Umbilical cord (tissue), 2 donors: Measurements from ENCODE around the gene ITIH6. TPM values are rescaled to one million over a fixed set of nuclear protein-coding genes. Genes with fewer than 3 reads are reported as not detected.
"Not testable (repeated sequence)": the region's sequence is repeated elsewhere in the genome, so short reads cannot be mapped to it uniquely, and the experiment has no call there.

ENCODE experiments used
- DNase-seq: peaks from one replicate; pipeline ENCODE4 v3.0.0-alpha.2; 2015; ENCODE audit warnings: low spot score
- total RNA-seq: library from RNA; depleted of rRNA; stranded (reverse); fragments of >200 nt; gene quantifications from one replicate; pipeline ENCODE4 v1.2.3, GENCODE V29; 2014; ENCODE audit warnings: low replicate concordance; ENCODE audit not compliant: insufficient read depth

The ITIH6 gene
- total RNA-seq, 1 donor from 2014 or later: 0.48 TPM

DNA sequence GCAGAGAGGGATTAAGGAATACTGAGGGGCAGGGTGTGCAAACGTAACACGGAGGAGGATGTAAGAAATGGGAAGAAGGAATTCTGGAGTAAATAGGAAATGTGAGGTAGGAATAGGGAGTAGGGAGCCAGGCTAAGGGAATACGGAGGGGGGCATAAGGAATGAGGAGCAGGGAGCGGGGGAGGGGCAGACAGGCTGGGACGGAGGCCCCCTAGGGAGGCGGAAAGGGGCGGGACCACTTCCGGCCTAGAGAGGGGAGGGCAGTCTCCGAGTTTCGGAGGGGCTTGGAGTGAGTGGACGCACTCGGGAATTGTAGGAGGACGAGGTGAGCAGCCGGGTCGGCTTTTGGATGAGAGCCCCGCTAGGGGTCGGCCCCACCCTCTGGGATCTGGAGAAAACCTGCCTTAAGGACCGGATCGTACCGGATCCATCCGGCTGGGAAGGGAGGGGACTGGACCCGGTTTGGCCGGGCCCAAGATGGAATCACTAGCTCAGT is 10.1 kb upstream of the ITIH6 start:
- DNase-seq: peak; percentile 84

DNA sequence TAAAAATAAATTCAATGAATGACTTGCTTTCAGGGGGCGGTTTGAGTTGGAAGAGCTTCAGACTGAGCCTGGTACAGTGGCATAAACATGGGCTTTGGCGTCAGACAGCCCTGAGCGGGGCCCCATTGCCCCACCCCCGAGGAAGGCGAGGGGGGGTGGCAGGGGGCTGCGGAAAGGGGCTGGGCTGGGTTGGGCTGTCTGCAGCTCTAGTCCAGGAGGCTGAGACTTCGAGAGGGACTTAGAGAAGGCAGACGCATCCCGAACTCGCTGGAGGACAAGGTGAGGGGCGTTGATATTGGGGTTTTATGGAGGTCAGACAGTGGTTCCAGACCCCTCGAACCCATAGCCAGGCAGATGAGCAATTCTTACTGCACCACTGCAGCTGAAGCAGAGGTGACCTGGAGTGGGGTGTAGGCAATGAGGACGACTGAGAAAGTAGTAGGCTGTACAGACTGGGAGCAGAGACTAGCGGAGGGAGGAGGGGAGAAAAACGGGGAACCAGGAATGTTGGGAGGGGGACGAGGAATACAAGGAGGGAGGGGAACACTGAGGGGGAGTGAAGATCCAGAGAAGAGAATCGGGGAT is 9.6 kb upstream of the ITIH6 start, which contains the start of gene MAGED2:
Gene MAGED2, plus strand, starts transcription at position 222 of the 585 bp plus-strand sequence. CDS start 1,587 bp downstream, outside the sequence.
- peak; percentile 78 for DNase-seq

- no peak for DNase-seq
Measured at GRCh38 chrX:54799046-54799445, 991 bp upstream of the ITIH6 start.

DNA sequence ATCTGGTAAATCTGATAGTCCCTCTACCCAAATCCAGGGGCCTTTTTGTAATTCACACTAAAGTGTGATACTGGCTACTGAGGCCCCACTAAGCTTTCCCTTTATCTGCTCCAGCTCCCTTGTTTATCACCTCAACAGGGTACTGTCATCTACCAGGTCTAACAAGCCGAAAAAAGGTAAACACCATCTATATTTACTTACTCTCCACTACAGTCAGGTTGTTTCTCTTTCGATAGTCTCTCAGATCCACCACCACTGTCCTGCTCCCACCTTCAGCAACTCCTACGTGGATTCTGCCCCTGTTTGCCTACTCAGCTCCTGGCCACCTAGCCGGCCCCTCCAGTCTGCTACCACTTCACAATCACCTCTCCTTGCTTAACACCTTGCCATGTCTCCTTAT is 3.3 kb downstream of the ITIH6 start:
- DNase-seq: no peak

GRCh38 chrX:54794028-54794427 is 4.0 kb downstream of the ITIH6 start:
- peak; percentile 34 for DNase-seq

- DNase-seq: not testable (repeated sequence)
Measured at GRCh38 chrX:54789405-54789804, 8.7 kb downstream of the ITIH6 start.

GRCh38 chrX:54788446-54788845 is 9.6 kb downstream of the ITIH6 start:
- no peak for DNase-seq

GRCh38 chrX:54786967-54787366 is 11.1 kb downstream of the ITIH6 start:
- DNase-seq: no peak

GRCh38 chrX:54785901-54786300 is 12.2 kb downstream of the ITIH6 start:
- no peak for DNase-seq

- DNase-seq: no peak
Measured at GRCh38 chrX:54776987-54777672, 20.9 kb downstream of the ITIH6 start.

- no peak for DNase-seq
Measured at GRCh38 chrX:54776061-54776460, 22.0 kb downstream of the ITIH6 start.

GRCh38 chrX:54774391-54775094 is 23.5 kb downstream of the ITIH6 start:
- DNase-seq: peak; percentile 89

GRCh38 chrX:54758114-54759055 is 39.7 kb downstream of the ITIH6 start:
- no peak for DNase-seq

DNA sequence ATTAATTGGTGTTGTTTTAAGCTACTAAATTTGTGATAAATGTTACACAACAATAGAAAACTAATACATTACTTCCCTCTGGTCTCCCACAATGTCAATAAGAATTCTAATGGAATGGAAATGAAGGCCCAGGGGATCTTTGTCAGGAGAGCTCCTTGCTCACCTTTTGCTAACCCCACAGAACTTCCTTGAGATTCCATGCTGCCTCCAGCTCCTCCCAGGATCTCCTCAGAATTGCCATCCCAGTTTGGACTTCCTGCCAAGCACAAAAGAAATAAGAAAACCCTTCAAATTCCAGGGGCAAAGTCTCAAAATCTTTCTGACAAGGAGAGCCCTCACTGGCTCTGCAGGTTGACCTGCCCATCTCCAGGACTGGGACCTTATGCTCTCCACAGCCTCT is 43.2 kb downstream of the ITIH6 start:
- no peak for DNase-seq

- DNase-seq: no peak
Measured at GRCh38 chrX:54748626-54749025, 49.4 kb downstream of the ITIH6 start.

DNA sequence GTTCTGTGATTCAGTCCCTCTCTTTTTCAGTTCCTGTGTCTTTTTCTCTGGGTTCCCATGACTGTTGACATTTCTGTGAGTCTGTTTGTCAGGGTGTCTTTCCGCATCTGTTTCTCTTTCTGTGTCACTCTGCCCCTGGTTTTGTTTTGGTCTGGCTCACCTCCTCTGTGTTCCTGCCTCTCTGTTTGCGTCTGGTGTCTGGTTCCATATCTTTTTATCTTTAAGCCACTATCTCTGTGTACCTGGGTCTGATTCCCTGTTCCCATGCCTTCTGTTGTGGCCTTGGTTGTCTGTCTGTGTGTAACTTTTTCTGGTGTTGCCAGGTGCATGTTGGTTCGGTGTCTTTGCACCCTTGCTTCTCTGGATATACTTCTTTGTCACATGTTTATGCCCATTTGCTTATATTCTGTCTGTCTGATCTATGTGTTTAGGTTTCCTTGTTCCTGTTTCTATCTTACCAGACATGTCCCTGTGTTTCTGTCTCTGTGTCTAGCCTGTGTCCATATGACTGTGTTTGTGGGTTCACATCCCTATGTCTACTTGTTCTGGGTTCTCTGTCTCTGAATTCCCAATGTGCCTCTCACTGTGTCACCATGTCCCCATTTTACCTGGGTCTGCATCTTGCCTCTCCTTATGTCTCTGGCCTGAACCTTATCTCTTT is 50.2 kb downstream of the ITIH6 start:
- no peak for DNase-seq

DNA sequence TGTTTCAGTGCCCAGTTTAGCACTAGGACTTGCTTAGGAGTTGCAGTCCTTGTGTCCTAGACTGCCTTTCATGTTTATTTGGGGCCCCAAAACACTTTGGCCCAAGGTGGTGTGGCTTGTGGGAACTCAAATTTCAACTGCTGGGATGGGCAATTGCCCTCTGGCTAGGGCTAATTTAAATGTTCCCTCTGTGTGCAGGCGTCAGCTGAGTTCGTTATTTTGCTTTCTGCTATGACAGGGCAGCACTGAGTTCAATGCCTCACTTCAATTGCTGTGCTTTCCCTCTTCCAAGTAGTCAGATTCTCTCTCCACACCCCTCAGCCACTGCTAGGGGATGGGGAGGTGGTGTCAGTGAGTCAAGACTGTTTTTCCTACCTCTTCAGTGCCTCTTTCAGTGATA is 51.1 kb downstream of the ITIH6 start:
- no peak for DNase-seq

- no peak for DNase-seq
Measured at GRCh38 chrX:54745676-54746075, 52.4 kb downstream of the ITIH6 start.

DNA sequence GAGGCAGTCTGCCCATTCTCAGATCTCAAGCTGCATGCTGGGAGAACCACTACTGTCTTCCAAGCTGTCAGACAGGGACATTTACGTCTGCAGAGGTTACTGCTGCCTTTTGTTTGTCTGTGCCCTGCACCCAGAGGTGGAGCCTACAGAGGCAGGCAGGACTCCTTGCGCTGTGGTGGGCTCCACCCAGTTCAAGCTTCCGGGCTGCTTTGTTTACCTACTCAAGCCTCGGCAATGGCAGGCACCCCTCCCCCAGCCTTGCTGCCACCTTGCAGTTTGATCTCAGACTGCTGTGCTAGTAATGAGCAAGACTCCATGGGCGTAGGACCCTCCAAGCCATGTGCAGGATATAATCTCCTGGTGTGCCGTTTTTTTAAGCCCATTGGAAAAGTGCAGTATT is 59.5 kb downstream of the ITIH6 start:
- not testable (repeated sequence) for DNase-seq

DNA sequence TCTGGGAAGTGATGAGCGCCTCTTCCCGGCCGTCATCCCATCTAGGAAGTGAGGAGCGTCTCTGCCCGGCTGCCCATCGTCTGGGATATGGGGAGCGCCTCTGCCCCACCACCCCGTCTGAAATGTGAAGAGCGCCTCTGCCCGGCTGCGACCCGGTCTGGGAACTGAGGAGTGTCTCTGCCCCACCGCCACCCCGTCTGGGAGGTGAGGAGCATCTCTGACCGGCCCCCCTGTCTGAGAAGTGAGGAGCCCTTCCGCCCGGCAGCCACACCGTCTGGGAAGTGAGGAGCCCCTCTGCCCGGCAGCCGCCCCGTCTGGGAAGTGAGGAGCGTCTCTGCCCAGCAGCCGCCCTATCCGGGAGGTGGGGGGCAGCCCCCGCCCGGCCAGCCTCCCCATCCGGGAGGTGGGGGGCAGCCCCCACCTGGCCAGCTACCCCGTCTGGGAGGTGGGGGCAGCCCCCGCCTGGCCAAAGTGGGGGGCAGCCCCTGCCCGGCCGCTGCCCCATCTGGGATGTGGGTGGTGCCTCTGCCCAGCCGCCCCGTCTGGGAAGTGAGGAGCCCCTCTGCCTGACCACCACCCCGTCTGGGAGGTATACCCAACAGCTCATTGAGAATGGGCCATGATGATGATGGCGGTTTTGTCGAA is 61.6 kb downstream of the ITIH6 start:
- not testable (repeated sequence) for DNase-seq
